Upper lobe of left lung (tissue), 6 donors: ENCODE measurements around the gene NRXN3. TPM values are rescaled to one million over a fixed set of nuclear protein-coding genes. Genes with fewer than 3 reads are reported as not detected.
A peak's percentile ranks its signal among the peaks of the same experiment; 100 is the strongest.

Source experiments
- ATAC-seq, 2 donors: fragments of 200-7000 bp; cut with Tn5 transposase; one replicate each; pipeline ENCODE4 v1.9.1; 2022; ENCODE audit warnings: mild to moderate bottlenecking in 2 of 2, moderate library complexity in 2 of 2; ENCODE audit not compliant: low FRiP score in 2 of 2
- DNase-seq, 2 donors: peaks; one replicate each; pipeline ENCODE4 v3.0.0-alpha.2; 2019 to 2020
- H3K27ac ChIP-seq, 4 donors: fragments of 200-600 bp; sonication (generic); one replicate each; pipeline ENCODE4 v1.5.1; 2016 to 2019
- H3K27me3 ChIP-seq, 4 donors: fragments of 200-600 bp; sonication (generic); one replicate each; pipeline ENCODE4 v1.5.1; 2017 to 2019
- H3K36me3 ChIP-seq, 4 donors: fragments of 200-600 bp; sonication (generic); one replicate each; pipeline ENCODE4 v1.5.1; 2016 to 2019
- H3K4me1 ChIP-seq, 4 donors: fragments of 200-600 bp; sonication (generic); one replicate each; pipeline ENCODE4 v1.5.1; 2018 to 2019
- H3K4me3 ChIP-seq, 4 donors: fragments of 200-600 bp; sonication (generic); one replicate each; pipeline ENCODE4 v1.5.1; 2017 to 2019; ENCODE audit warnings: mild to moderate bottlenecking in 2 of 4, moderate library complexity in 1 of 4
- H3K9me3 ChIP-seq, 4 donors: fragments of 200-600 bp; sonication (generic); one replicate each; pipeline ENCODE4 v1.5.1; 2018 to 2019
- CTCF ChIP-seq, 6 experiments: fragments of 450-650 bp in 4 of 6; fragments of 200-600 bp in 2 of 6; sonication (generic) in 2 of 6; IDR thresholded peaks; one replicate each; pipeline ENCODE4 v1.5.1; 2016 to 2019; ENCODE audit warnings: antibody characterized with exemption in 6 of 6
- EP300 ChIP-seq, 4 donors: sonication (generic); formaldehyde crosslinking; IDR thresholded peaks; one replicate each; pipeline ENCODE4 v1.5.1; 2017; ENCODE audit warnings: antibody characterized with exemption in 4 of 4, control low read depth in 2 of 4
- POLR2A ChIP-seq, 4 donors: fragments of 450-650 bp; IDR thresholded peaks; one replicate each; pipeline ENCODE4 v1.5.1; 2016 to 2017; ENCODE audit warnings: antibody characterized with exemption in 4 of 4, mild to moderate bottlenecking in 2 of 4
- POLR2AphosphoS5 ChIP-seq, 2 donors: sonication (generic); formaldehyde crosslinking; IDR thresholded peaks; one replicate each; pipeline ENCODE4 v1.5.1; 2017; ENCODE audit warnings: antibody characterized with exemption in 2 of 2
- WGBS, 2 donors: methylation state at CpG; one replicate each; pipeline ENCODE4 v1.1.5; 2017 to 2018; 5-methylcytosine and 5-hydroxymethylcytosine counted together
- total RNA-seq, 6 donors: library from RNA; depleted of rRNA in 4 of 6; stranded (reverse); fragments of >200 nt in 4 of 6; gene quantifications; one replicate each; pipeline versions ENCODE4 v1.1.0 to v1.2.1, GENCODE V29; 2016 to 2021
- donor health status: DM: no; HTN: no; CAD: no; lungs with moderate emphysema.
- donor health status: DM: no; HTN: yes; CAD: no; lungs with severe emphysema.

NRXN3 gene
- total RNA-seq, 6 donors from 2014 or later: 4.4 to 14.9 (median 7.2) TPM

DNA sequence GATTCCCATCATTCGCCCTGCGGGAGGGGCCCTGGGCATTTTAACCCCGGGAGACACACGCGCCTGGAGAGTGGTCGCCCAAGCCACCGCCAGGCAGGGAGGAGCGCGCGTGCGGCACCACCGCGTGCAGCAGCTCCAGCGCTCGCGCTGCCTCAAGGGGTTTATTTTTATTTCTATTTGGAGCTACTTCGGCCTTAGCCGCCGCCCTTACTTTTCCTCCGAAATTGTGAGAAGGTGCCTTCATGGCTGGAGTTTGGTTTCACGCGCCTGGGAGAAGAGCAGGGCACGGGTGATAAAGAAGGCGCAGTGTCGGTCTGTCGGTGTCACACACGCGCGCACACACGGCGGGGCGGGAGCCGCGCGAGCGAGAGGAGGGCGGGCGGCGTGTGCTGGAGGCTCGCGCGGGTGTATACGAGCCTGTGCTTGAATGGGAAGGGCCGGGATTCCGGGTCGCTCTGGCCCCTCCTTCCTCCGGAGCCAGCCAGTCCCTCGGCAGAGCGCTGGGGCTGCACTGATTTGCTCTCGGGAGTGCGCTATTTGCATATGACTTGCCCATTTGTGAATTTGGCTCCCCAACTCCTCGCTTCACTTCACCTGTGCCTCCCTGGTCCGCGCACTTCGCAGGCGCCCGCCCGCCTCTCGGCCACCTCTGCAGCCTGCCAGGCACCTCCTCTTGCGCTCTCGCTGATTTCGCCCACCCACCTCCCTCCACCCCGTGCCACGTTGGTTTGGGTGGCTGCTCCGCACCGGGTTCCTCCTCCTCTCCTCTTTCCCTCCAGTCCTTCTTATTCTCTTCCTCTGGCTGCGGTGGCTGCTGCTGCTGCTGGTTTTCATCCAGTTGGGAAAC, 1108.8 kb downstream of the NRXN3 start:
- peak; percentile 95 for ATAC-seq
- 3 to 6% methylated on average over 37 to 62 of the region's 67 CpGs for WGBS, 2 donors
- Histone ChIP-seq H3K27ac (peak overlapping the region in 1 of 4 donors; percentile 30), H3K27me3 (peaks cover 0 to 2% (median 0%) of the 10 kb centered on the region in 4 donors), H3K9me3 (no peaks in the 10 kb centered on the region), H3K4me3 (peak overlapping the region; percentile 30 to 65 (median 52)), H3K4me1 (peaks cover 6 to 21% (median 14%) of the 10 kb centered on the region in 4 donors), H3K36me3 (no peaks in the 10 kb centered on the region)
- peak; percentile 91 for DNase-seq
- peak in 1 of 2 donors; percentile 88 for TF ChIP-seq POLR2AphosphoS5 (IDR thresholded peaks at IDR 0.05)
- TF ChIP-seq POLR2A (IDR thresholded peaks at IDR 0.05): peak in 2 of 4 donors; percentile 67 to 77
- TF ChIP-seq CTCF (IDR thresholded peaks at IDR 0.05): no peak

DNA sequence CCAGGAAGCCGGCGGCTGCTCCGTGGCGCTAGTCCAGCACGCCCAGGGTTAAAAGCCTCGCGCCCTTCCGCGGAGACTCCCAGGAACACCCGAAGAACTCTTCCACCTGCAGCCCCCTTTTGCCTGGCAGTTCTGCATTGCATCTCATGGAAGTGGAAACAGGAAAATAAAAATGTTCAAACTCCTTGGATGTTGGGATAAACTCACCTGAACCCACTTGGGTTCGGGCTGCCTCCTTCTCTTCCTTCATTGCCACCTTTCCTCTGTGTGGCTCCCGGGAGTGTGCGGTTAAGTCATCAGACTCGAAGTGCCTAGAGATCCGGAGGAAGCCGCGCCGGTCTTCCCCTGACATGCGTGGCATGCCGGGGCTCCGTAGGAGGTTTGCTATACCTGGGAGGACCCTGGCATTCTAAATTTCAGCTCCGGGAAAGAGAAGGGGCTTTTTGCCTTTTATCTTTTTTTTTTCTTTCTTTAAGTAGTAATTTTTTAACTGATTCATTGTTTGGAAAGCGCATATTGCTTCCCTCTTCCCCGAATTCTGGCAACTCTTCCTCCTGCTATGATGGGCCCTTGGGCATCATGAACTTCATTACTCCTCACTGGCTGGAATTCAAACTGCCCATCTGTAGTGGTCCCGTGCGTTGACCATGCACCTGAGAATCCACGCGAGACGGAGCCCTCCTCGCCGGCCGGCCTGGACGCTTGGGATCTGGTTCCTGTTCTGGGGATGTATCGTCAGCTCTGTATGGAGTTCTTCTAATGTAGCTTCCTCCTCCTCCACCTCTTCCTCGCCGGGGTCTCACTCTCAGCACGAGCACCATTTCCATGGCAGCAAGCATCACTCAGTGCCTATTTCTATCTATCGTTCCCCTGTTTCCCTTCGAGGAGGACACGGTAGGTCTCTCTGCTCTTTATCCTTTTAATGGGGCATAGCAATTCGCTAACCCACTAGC, 1109.7 kb downstream of the NRXN3 start:
- TF ChIP-seq CTCF (IDR thresholded peaks at IDR 0.05): no peak
- TF ChIP-seq POLR2A (IDR thresholded peaks at IDR 0.05): peak in 1 of 4 donors; percentile 0
- no peak for TF ChIP-seq EP300 (IDR thresholded peaks at IDR 0.05)
- no peak for TF ChIP-seq POLR2AphosphoS5 (IDR thresholded peaks at IDR 0.05)
- Histone ChIP-seq H3K27me3 (peaks cover 0 to 2% (median 0%) of the 10 kb centered on the region in 4 donors), H3K9me3 (no peaks in the 10 kb centered on the region), H3K36me3 (no peaks in the 10 kb centered on the region), H3K4me3 (peak overlapping the region in 3 of 4 donors; percentile 49 to 65 (median 56)), H3K27ac (peak overlapping the region in 1 of 4 donors; percentile 30), H3K4me1 (peaks cover 6 to 21% (median 14%) of the 10 kb centered on the region in 4 donors)
- DNase-seq: peak; percentile 55 to 68
- 13 to 23% methylated on average over 41 of the region's 41 CpGs for WGBS, 2 donors
- peak in 1 of 2 donors; percentile 28 for ATAC-seq

GRCh38 chr14:79281244-79282152, 1111.3 kb downstream of the NRXN3 start:
- no peak overlapping the region for H3K27ac ChIP-seq
- peaks cover 6 to 21% (median 14%) of the 10 kb centered on the region in 4 donors for H3K4me1 ChIP-seq
- DNase-seq (no peak), ATAC-seq (no peak)
- peaks cover 0 to 2% (median 0%) of the 10 kb centered on the region in 4 donors for H3K27me3 ChIP-seq
- 21 to 32% methylated on average over 6 of the region's 6 CpGs for WGBS, 2 donors
- peak overlapping the region in 2 of 4 donors; percentile 56 to 65 for H3K4me3 ChIP-seq
- no peak for TF ChIP-seq POLR2AphosphoS5 (IDR thresholded peaks at IDR 0.05)
- no peak for TF ChIP-seq CTCF (IDR thresholded peaks at IDR 0.05)
- no peaks in the 10 kb centered on the region for H3K36me3 ChIP-seq
- H3K9me3 ChIP-seq: no peaks in the 10 kb centered on the region

- Histone ChIP-seq H3K4me1 (peaks cover 0 to 7% (median 3%) of the 10 kb centered on the region in 4 donors), H3K4me3 (no peak overlapping the region), H3K27me3 (no peaks in the 10 kb centered on the region), H3K36me3 (no peaks in the 10 kb centered on the region), H3K9me3 (no peaks in the 10 kb centered on the region), H3K27ac (no peak overlapping the region)
- TF ChIP-seq POLR2A (IDR thresholded peaks at IDR 0.05) (no peak), EP300 (IDR thresholded peaks at IDR 0.05) (no peak), POLR2AphosphoS5 (IDR thresholded peaks at IDR 0.05) (no peak), CTCF (IDR thresholded peaks at IDR 0.05) (no peak)
- WGBS, 2 donors: 92 to 100% methylated on average over 1 of the region's 1 CpG
- ATAC-seq (no peak), DNase-seq (no peak)
Measured at GRCh38 chr14:79284621-79285020, 1114.4 kb downstream of the NRXN3 start.
